ENCODE data around the gene TRIM50.

DNA sequence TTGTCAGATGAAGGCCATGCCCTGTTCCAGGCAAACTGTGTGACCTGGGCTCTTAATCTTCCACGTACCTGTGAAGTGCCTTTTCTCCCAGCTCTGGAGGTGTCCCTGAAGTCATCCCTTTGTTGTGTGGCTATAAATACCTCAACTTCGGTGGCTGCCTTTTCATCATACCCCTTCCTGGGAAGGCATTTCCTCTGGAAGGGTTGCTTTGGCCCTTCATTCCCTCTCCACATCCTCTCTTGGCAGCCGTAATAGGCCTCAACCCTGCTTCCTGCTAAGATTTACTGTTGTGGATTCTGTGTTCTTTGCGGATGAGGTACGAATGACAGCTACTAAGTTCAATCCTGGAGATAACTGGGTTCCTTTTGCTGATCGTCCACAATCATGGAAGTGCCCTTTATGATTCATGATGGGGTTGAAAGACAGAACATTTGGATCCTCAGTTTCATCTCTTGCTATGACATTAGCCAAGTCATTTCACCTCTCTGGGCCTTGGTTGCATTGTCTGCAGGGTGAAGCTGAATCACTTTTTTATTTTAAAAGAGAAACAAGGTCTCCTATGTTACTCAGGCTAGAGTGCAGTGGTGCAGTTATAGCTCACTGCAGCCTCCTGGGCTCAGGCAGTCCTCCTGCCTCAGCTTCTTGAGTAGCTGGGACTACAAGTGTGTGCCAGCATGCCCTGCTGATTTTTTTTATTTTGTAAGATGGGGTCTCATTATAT is 23.7 kb upstream of the TRIM50 start:
- TF ChIP-seq, protein P1, sequence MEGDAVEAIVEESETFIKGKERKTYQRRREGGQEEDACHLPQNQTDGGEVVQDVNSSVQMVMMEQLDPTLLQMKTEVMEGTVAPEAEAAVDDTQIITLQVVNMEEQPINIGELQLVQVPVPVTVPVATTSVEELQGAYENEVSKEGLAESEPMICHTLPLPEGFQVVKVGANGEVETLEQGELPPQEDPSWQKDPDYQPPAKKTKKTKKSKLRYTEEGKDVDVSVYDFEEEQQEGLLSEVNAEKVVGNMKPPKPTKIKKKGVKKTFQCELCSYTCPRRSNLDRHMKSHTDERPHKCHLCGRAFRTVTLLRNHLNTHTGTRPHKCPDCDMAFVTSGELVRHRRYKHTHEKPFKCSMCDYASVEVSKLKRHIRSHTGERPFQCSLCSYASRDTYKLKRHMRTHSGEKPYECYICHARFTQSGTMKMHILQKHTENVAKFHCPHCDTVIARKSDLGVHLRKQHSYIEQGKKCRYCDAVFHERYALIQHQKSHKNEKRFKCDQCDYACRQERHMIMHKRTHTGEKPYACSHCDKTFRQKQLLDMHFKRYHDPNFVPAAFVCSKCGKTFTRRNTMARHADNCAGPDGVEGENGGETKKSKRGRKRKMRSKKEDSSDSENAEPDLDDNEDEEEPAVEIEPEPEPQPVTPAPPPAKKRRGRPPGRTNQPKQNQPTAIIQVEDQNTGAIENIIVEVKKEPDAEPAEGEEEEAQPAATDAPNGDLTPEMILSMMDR (IDR thresholded peaks at IDR 0.05; ENCODE audit: low read length), result no peak
- no peak for TF ChIP-seq EZH2 (IDR thresholded peaks at IDR 0.05; ENCODE audit: borderline replicate concordance, low read length)
